Stimulated activated CD4-positive, alpha-beta T cell treated with anti-CD3 and anti-CD28 coated beads, Interleukin-1b, Interleukin-23, amount 100 ng/mL, for 48 hours (primary cell): ENCODE measurements around the gene TLR8.
"Not testable (repeated sequence)": the region's sequence is repeated elsewhere in the genome, so short reads cannot be mapped to it uniquely, and the experiment has no call there.

ENCODE experiments used
- DNase-seq: peaks from one replicate; pipeline ENCODE4 v3.0.0-alpha.2; 2020

The TLR8 gene

GRCh38 chrX:12947545-12948235, 41.3 kb downstream of the TLR8 start:
- DNase-seq = no peak

GRCh38 chrX:12948495-12948894, 42.1 kb downstream of the TLR8 start:
- no peak for DNase-seq

GRCh38 chrX:12949205-12949926, 42.9 kb downstream of the TLR8 start:
- no peak for DNase-seq

GRCh38 chrX:12949927-12950656, 43.7 kb downstream of the TLR8 start:
- peak; percentile 89 for DNase-seq

- DNase-seq = peak; percentile 76
Observed at GRCh38 chrX:12950851-12951594, 44.6 kb downstream of the TLR8 start.

GRCh38 chrX:12951595-12951975, 45.2 kb downstream of the TLR8 start:
- no peak for DNase-seq

- no peak for DNase-seq
Observed at GRCh38 chrX:12953420-12953819, 47.0 kb downstream of the TLR8 start.

- DNase-seq = no peak
Observed at GRCh38 chrX:12954376-12954775, 48.0 kb downstream of the TLR8 start.

- no peak for DNase-seq
Observed at GRCh38 chrX:12954981-12955380, 48.6 kb downstream of the TLR8 start.

- peak; percentile 70 for DNase-seq
Observed at GRCh38 chrX:12955882-12956703, 49.7 kb downstream of the TLR8 start.

GRCh38 chrX:12956704-12957534, 50.5 kb downstream of the TLR8 start:
- DNase-seq = peak; percentile 55

- DNase-seq = no peak
Observed at GRCh38 chrX:12958059-12958458, 51.6 kb downstream of the TLR8 start.

GRCh38 chrX:12958461-12958860, 52.0 kb downstream of the TLR8 start:
- DNase-seq = no peak

GRCh38 chrX:12961196-12961718, 54.8 kb downstream of the TLR8 start:
- DNase-seq = no peak

GRCh38 chrX:12962041-12962504, 55.7 kb downstream of the TLR8 start:
- no peak for DNase-seq

GRCh38 chrX:12963210-12963850, 56.9 kb downstream of the TLR8 start:
- not testable (repeated sequence) for DNase-seq

- DNase-seq = no peak
Observed at GRCh38 chrX:12965131-12965940, 58.9 kb downstream of the TLR8 start.

GRCh38 chrX:12966151-12966550, 59.7 kb downstream of the TLR8 start:
- DNase-seq = no peak

GRCh38 chrX:12967711-12968465, 61.5 kb downstream of the TLR8 start:
- no peak for DNase-seq
